ENCODE data around the gene CCZ1B.
"Not testable (repeated sequence)": the region's sequence is repeated elsewhere in the genome, so short reads cannot be mapped to it uniquely, and the experiment has no call there.

Gene CCZ1B

DNA sequence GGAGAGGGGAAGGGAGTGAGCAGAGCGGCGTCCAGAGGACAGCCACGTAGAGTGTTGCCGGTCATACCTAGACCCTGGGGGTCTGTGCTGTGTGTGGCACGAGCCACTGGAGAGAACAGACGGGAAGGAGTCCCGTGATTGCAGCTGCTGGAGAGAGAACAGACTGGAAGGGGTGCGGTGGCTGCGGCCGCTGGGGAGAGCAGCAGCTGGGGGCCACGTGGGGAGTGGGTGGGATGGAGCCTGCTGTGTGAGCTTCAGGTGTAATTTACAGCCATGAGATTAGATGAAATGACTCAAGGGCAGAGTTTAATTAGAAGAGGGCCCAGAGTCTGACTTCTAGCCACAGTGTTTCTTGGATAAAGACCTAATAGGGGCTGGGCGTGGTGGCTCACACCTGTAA is 76.7 kb downstream of the CCZ1B start:
- DNase-seq (ENCODE audit: low read depth in 1 of 2, low spot score in 1 of 2), result not testable (repeated sequence)
